Measurements from ENCODE around the gene CAMK4.

CAMK4 gene

GRCh38 chr5:111224561-111225345 lies 569 bp downstream of the CAMK4 start (continued):
- TF ChIP-seq, protein P1, sequence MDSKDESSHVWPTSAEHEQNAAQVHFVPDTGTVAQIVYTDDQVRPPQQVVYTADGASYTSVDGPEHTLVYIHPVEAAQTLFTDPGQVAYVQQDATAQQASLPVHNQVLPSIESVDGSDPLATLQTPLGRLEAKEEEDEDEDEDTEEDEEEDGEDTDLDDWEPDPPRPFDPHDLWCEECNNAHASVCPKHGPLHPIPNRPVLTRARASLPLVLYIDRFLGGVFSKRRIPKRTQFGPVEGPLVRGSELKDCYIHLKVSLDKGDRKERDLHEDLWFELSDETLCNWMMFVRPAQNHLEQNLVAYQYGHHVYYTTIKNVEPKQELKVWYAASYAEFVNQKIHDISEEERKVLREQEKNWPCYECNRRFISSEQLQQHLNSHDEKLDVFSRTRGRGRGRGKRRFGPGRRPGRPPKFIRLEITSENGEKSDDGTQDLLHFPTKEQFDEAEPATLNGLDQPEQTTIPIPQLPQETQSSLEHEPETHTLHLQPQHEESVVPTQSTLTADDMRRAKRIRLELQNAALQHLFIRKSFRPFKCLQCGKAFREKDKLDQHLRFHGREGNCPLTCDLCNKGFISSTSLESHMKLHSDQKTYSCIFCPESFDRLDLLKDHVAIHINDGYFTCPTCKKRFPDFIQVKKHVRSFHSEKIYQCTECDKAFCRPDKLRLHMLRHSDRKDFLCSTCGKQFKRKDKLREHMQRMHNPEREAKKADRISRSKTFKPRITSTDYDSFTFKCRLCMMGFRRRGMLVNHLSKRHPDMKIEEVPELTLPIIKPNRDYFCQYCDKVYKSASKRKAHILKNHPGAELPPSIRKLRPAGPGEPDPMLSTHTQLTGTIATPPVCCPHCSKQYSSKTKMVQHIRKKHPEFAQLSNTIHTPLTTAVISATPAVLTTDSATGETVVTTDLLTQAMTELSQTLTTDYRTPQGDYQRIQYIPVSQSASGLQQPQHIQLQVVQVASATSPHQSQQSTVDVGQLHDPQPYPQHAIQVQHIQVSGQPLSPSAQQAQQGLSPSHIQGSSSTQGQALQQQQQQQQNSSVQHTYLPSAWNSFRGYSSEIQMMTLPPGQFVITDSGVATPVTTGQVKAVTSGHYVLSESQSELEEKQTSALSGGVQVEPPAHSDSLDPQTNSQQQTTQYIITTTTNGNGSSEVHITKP (tag by site-specific recombination; IDR thresholded peaks at IDR 0.05): no peak
- TF ChIP-seq ZFP37 (tag by site-specific recombination; IDR thresholded peaks at IDR 0.05) (no peak), ZNF664 (tag by site-specific recombination; IDR thresholded peaks at IDR 0.05) (no peak), ZEB2 (tag by site-specific recombination; IDR thresholded peaks at IDR 0.05) (no peak), GLI2 (tag by site-specific recombination; IDR thresholded peaks at IDR 0.05; ENCODE audit: borderline replicate concordance, low read depth) (no peak), SP2 (tag by site-specific recombination; IDR thresholded peaks at IDR 0.05) (peak; percentile 43), ZNF837 (tag by site-specific recombination; IDR thresholded peaks at IDR 0.05) (no peak), SCRT2 (tag by site-specific recombination; IDR thresholded peaks at IDR 0.05) (no peak), ZNF223 (tag by site-specific recombination; IDR thresholded peaks at IDR 0.05) (no peak), EGR2 (tag by site-specific recombination; IDR thresholded peaks at IDR 0.05; ENCODE audit: low read depth) (peak; percentile 46), ZBTB49 (tag by site-specific recombination; IDR thresholded peaks at IDR 0.05; ENCODE audit: low read depth) (no peak), ZNF629 (tag by site-specific recombination; IDR thresholded peaks at IDR 0.05) (no peak), ZNF433 (tag by site-specific recombination; IDR thresholded peaks at IDR 0.05; ENCODE audit: low read depth) (no peak), ZNF146 (tag by site-specific recombination; IDR thresholded peaks at IDR 0.05) (no peak), ZBTB20 (tag by site-specific recombination; IDR thresholded peaks at IDR 0.05) (no peak), ZNF48 (tag by site-specific recombination; IDR thresholded peaks at IDR 0.05) (no peak), ZNF148 (tag by site-specific recombination; IDR thresholded peaks at IDR 0.05; ENCODE audit: borderline replicate concordance) (no peak), ZNF549 (tag by site-specific recombination; IDR thresholded peaks at IDR 0.05) (no peak)
- TF ChIP-seq, protein P2, sequence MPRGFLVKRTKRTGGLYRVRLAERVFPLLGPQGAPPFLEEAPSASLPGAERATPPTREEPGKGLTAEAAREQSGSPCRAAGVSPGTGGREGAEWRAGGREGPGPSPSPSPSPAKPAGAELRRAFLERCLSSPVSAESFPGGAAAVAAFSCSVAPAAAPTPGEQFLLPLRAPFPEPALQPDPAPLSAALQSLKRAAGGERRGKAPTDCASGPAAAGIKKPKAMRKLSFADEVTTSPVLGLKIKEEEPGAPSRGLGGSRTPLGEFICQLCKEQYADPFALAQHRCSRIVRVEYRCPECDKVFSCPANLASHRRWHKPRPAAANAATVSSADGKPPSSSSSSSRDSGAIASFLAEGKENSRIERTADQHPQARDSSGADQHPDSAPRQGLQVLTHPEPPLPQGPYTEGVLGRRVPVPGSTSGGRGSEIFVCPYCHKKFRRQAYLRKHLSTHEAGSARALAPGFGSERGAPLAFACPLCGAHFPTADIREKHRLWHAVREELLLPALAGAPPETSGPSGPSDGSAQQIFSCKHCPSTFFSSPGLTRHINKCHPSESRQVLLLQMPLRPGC (tag by site-specific recombination; IDR thresholded peaks at IDR 0.05): no peak; the same call in 1 of the 2 replicates
- TF ChIP-seq, protein P3, sequence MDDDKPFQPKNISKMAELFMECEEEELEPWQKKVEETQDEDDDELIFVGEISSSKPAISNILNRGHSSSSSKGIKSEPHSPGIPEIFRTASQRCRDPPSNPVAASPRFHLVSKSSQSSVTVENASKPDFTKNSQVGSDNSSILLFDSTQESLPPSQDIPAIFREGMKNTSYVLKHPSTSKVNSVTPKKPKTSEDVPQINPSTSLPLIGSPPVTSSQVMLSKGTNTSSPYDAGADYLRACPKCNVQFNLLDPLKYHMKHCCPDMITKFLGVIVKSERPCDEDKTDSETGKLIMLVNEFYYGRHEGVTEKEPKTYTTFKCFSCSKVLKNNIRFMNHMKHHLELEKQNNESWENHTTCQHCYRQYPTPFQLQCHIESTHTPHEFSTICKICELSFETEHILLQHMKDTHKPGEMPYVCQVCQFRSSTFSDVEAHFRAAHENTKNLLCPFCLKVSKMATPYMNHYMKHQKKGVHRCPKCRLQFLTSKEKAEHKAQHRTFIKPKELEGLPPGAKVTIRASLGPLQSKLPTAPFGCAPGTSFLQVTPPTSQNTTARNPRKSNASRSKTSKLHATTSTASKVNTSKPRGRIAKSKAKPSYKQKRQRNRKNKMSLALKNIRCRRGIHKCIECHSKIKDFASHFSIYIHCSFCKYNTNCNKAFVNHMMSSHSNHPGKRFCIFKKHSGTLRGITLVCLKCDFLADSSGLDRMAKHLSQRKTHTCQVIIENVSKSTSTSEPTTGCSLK (tag by site-specific recombination; IDR thresholded peaks at IDR 0.05): no peak
- TF ChIP-seq, protein P4, sequence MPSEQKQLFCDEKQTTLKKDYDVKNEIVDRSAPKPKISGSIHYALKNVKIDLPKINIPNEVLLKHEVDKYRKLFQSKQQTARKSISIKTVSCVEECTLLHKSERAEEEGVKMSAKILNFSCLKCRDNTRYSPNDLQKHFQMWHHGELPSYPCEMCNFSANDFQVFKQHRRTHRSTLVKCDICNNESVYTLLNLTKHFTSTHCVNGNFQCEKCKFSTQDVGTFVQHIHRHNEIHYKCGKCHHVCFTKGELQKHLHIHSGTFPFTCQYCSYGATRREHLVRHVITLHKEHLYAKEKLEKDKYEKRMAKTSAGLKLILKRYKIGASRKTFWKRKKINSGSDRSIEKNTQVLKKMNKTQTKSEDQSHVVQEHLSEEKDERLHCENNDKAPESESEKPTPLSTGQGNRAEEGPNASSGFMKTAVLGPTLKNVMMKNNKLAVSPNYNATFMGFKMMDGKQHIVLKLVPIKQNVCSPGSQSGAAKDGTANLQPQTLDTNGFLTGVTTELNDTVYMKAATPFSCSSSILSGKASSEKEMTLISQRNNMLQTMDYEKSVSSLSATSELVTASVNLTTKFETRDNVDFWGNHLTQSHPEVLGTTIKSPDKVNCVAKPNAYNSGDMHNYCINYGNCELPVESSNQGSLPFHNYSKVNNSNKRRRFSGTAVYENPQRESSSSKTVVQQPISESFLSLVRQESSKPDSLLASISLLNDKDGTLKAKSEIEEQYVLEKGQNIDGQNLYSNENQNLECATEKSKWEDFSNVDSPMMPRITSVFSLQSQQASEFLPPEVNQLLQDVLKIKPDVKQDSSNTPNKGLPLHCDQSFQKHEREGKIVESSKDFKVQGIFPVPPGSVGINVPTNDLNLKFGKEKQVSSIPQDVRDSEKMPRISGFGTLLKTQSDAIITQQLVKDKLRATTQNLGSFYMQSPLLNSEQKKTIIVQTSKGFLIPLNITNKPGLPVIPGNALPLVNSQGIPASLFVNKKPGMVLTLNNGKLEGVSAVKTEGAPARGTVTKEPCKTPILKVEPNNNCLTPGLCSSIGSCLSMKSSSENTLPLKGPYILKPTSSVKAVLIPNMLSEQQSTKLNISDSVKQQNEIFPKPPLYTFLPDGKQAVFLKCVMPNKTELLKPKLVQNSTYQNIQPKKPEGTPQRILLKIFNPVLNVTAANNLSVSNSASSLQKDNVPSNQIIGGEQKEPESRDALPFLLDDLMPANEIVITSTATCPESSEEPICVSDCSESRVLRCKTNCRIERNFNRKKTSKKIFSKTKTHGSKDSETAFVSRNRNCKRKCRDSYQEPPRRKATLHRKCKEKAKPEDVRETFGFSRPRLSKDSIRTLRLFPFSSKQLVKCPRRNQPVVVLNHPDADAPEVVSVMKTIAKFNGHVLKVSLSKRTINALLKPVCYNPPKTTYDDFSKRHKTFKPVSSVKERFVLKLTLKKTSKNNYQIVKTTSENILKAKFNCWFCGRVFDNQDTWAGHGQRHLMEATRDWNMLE (tag by site-specific recombination; conservative IDR thresholded peaks at IDR 0.05; ENCODE audit: low read depth): no peak

All from HEK293 (cell line).